HG03139 (cell line): ENCODE results near the gene SMPD3.

Experiments
- ATAC-seq: cut with Tn5 transposase; IDR thresholded peaks from one replicate; pipeline ENCODE4 v1.9.1; 2021; ENCODE audit not compliant: unreplicated experiment

Gene SMPD3

DNA sequence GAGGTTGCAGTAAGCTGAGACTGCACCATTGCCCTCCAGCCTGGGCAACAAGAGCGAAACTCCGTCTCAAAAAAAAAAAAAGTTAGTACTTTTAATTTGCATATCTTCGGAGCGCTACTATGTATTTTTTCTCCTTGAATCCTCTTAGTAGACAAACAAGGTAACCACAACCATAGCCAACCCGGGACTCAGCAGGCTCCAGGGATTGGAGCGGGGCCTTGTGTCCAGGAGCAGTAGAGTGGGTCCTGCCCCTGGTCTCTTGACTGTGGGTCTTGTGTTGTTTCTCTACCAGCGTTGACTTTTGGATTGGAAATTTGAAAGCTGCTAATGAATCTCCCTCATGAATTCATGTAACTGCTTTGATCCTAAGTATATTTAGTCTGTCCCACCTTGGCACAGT is 105.2 kb downstream of the SMPD3 start:
- no peak for ATAC-seq

DNA sequence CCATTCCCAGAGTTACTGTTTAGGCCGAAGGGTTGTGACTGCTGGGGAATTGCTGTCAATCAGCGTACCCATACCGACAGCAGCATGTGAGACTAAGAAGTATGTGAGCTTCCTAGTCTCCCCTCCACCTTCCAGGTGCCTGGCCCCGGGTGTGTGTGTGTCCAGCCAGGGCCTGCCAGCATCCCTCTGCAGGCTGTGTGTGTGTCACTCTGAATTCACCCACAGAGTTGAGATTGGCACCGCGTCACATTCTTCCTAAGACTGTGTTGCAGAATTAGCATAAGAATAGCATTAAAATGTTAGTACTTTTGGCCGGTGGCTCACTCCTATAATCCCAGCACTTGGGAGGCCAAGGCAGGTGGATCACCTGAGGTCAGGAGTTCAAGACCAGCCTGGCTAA is 105.7 kb downstream of the SMPD3 start:
- ATAC-seq = no peak

DNA sequence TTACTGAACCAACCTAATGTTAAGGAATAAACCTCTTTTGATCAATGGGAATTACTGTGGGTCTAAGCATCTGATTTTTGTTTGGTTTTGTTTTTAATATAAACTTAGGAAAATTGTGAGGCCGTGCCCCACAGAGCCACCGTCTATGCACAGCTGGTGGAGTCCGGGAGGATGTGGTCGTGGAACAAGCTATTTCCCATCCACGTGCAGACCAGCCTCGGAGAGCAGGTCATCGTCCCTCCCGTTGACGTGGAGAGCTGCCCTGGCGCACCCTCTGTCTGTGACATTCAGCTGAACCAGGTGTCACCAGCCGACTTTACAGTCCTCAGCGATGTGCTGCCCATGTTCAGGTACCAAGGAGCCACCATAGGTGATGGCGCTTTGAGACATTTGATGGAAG is 109.1 kb downstream of the SMPD3 start:
- ATAC-seq = no peak

DNA sequence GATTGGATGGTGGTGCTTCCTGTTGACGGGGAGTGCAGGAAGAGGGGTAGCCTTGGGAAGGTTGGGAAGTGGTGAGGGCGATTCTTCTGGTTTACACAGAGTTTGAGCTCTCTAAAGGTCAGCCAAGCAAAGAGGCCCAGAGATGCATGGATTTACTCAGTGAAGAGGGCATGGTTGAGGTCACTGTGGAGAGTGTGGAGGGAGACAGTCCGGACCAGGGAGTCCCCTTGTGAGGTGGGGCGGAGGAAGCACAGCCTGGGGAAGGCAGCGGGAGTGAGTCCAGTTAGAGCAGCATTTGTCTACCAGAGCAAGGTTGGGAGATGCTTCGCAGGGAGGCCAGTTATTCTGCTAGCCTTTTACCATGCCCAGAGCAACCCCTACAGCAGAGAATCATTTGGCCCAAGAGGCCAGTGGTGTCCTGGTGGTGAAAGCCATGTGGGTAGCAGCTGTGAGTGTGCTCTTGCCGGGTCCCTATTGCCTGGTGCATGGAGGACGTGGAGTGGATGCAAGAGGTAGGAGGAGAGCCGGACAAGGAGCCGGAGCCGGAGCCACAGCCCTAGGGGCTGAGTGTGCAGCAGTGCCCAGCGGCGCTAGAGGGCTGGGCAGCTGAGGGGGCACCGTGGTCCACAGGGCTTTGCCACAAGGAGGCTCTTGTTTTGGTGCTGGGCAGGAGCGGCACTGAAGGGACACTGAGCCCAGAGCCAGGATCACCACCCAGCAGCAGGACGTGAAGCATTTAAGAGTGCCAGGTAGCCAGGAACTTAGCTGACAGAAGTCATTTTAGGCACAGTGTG is 109.8 kb downstream of the SMPD3 start:
- ATAC-seq = no peak

DNA sequence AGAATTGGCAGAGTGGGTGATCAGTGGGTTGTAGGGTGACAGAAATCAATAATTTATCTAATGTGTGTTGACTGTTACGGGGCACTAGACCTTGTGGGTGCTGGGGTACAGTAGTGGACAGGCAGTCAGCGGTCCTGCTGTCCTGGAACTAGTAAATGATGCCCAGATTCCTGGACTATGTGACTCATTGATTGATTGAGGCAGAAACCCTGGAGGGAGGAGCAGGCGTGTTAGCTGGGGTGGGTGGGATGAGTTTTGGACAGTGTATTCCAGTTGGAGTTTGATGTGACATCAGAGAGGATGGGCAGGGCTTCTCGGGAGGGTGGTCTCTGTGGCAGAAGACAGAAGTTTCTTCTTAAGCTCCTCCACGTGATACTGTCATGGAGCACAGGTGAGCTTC is 113.1 kb downstream of the SMPD3 start:
- no peak for ATAC-seq

DNA sequence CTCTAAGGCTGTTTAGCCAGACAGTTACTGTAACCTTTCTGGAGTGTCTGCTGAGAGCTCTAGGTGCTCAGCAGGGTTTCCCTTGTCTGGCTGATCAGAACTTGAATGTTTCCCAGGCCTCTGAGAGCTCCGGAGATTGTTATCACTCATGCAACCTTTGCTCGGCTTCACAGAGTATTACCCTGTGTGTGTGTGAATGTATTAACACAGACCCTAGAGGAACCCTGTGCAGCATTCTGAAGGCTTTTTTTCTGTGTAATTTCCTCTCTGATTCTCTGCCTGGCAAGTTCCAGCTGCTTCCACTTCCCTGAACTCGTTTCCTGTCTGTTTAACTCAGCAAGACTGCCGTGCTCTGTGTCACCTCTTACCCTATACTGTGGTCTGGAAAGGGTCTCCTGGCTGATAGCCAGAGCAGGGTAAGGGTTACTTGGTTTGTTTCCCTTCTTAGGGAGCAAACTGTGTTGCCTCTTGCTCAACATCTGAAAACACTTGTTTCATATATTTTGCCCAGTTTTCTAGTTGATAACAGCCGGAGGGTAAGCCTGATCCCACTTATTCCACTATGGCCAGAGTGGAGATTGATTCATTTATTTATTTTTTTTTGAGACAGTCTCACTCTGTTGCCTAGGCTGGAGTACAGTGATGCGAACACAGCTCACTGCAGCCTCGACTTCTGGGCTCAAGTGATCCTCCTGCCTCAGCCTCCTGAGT is 115.7 kb downstream of the SMPD3 start:
- ATAC-seq = no peak

DNA sequence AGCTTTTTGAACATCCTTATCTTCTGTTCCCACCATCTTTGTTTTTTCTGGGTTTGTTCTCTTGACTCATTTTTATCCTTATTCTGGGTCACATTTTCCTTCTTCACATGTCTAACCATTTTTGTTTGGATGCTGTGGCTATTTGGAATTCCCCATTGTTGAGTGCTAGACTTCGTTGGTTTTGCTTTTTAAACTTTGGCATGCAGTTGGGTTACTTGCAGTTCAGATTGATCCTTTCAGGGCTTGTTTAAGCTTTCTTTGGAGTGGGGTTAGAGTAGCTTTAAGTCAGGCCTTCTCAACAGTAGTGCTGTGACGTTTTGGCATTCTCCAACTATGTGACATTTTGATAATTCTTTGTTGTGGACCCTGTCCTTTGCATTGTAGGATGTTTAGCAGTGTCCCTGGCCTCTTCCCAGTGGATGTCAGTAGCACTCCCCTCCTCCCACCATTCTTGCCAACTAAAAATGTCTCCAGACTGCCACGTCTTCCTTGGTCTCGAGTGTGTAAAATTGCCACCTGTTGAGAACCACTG is 116.4 kb downstream of the SMPD3 start:
- ATAC-seq = no peak

DNA sequence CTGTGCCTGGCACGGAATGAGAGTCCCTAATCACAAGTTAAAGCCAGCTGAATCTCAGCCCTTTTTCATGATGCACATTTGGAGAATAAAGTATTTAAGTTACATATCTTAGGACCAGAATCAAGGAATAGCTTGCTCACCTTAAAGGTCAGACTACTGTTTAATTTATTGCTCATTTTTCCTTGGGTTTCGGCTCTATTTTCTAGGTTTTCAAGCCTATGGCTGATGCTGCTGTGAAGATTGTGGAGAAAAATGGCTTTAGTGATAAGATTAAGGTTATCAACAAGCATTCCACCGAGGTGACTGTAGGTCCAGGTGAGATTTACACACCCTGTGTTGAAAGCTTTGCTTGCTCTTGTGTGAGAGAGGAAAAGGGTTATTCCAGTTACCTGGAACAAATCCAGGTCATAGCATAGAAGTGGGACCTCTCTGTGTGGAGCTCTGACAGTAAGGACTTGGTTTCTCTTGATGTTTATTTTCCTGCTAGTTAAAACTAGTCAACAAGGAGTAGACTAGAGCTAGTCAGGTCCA is 119.4 kb downstream of the SMPD3 start:
- ATAC-seq = no peak

DNA sequence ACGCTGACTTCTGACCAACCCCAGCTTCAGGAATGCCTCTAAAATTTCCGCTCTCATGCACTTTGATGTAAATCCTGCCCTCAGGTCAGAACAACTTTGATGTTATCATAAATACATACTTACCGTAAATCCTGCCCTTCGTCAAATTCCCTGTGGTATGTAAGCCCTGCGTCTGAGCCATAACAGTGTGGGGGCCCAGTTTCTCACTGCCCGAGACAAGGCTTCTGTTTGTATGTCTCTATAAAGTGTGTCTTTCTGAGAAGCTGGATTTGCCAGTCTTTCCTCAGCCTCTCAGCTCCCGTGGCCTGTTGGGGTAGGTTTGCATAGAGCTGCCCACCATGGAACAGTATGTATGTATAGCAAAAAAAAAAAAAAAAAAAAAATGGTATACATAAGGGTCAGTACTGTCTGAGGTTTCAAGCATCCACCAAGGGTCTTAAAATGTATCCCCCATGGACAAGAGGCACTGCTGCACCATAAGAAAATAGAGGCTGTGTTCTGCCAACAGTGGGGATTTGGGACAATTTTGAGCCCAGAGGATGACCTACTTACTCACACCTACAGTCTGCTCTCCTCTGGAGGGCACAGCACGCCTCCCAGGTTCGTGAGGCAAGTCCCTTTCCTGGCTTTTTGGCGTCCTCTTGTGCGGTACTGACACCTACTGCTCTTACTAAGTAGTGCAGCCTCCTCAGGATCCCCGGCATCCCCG is 120.0 kb downstream of the SMPD3 start:
- ATAC-seq = peak; percentile 63

DNA sequence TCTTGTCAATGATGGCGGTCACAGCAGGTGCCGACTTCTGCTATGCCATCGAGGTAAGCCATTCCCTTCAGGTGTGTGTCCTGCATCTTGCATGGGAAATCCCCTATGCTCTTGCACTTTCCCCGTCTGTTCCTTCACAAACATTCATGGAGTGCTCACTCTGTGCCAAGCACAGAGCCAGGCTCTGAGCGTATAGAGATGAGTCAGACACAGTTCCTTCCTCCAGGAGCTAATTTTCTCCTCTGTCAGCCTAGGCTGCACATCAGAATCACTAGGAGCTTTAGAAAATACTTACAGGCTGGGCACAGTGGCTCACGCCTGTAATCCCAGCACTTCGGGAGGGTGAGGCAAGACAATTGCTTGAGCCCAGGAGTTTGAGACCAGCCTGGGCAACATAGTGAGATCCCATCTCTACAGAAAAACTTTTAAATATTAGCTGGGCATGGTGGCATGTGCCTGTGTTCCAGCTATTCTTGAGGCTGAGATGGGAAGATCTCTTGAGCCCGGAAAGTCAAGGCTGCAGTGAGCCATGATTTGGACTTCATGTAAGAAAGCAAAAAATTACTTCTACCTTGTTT is 123.4 kb downstream of the SMPD3 start:
- no peak for ATAC-seq

DNA sequence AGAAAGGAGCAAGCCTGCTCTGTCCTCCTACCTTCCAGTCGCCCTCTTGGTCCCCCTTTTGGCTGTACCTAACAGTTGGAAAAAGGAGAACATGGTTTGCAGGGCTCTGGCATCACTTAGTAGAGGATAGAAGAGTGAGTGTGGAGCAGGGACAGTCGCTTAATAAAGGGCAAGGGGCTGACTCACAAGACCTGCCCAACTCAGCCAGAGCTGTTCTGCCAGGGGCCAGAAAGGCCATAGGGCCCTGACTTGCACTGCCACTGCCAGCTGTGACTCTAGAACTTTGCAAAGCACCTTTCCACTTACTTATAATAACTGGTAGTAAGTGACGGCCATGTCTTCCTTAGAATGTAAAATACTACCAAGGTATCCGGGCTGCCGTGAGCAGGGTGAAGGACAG is 124.0 kb downstream of the SMPD3 start:
- no peak for ATAC-seq

DNA sequence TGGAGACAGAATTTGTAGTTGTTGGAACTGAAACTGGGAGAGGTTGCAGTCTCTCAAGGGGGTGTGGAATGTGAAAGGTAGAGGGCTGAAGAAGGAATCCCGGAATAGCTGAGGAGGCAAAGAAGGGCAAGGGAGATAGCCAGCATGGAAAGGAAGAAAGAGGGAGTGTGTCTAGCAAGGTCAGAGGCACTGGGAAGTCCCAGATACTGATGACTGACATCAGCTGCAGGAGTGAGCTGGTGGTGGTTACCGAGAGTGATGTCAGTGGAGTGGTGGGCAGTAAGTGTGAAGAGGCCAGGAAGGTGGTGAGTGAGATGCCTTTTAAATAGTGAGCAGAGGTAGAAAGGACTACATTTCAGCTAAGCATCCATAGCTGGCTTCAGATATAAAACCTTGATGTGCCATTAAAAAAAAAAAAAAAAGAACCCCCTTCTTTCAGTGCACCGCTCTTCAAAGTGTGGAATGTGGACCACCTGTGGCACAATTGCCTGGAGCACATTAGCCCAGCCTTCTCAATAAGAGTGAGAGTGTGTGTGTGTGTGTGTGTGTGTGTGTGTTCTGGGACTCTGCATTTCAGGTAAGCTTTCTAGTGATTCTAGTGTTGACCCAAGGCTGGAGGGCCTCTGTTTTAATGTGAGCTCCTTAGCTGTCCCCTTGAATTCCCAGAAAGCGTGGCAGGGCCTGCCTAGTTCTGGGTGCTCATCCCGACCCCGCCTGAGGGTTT is 129.0 kb downstream of the SMPD3 start:
- ATAC-seq = no peak

DNA sequence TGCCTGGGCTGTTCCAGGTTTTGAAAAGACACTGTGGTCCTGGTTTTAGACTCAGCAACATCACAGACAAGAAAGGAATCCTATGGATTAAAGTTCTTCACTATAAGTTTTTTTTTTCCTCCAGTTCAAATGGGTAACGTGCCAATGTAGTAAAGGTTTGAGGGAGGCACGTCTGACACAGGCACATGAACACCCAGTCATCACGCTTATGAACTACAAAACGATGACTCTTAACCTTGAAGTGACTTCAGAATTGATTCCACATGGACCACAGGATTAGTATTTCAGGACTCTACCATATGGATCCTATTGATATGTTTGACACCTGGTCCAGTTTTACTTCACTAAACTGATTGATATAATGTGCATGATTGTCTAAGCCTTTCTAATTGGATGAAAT is 135.2 kb downstream of the SMPD3 start:
- ATAC-seq = no peak

DNA sequence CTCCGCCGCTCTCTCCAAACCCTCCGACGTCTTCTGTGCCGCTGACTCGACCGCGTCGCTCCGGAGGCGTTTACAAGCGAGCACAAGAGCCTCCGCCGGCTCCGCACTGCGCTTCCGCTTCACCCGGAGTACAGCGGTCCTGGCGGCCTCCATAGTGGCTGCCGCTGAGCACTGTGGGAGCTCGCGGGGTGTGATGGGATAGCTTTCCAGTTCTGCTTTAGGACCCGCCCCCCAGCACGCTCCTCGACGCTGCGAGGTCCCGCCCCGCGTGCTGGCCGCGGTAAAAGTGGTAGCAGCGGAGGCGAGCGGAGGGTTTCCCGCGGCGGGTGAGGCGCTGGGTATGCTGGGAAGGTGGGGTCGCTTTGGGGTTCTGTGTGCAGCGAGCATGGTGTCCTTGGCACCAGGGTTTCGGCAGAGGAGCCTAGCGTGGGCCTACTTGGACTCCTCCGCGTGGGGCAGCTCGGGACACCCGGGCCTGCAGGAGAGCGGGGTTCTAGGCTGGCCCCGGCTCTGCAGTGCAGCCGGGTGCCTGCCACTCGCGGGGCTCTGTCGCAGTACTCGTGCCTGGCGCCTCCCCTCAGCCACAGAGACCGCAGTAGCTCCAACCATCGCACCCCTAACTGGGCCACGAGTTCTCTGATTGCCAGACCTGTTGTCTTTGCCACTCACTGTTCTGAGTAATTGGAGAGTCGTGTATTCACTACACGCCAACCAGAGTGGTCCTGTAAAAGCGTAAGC is 137.4 kb downstream of the SMPD3 start, which contains the start of the genes PRMT7 and SLC7A6OS:
TSS of gene PRMT7 (plus strand) at position 246 of the 738 bp plus-strand sequence. CDS start 4,961 bp downstream, outside the sequence.
TSS of gene SLC7A6OS (minus strand) at position 173 of the 738 bp plus-strand sequence. CDS start at position 153, 20 bp downstream.
- peak; percentile 92 for ATAC-seq

DNA sequence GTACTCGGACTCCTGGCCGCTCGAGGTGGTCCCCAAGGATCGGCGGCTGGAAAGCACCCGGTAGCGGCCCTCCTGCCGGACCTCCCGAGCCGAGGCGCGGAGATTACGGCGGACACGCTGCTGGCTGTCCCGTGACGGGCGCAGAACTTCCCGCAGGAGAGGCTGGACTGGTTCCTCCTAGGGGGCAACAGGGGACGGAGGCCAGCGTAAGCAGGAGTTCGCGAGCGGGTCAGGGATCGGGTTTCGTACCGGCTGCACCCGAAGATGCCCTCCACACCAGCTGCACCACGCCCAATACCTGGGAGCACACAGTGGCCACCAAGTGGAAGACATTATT is 137.9 kb downstream of the SMPD3 start:
- ATAC-seq = peak; percentile 29

DNA sequence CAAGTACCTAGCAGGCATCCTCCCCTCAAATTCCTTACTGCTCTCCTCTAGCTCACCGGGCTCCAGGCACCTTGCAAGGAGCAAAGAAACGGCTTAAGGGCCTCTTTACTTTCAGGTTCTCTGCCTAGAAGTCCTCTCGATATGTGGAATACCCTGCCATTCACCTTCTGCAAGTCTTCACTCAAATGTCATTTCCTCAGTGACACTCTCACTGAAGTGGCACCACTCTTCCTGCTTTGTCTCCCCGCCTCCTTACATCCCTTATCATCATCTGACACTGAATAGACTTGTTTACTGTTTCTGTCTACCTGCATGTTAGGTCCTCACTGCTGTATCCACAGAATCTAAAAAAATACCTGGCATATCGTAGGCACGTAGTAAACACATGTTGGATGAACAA is 138.5 kb downstream of the SMPD3 start:
- no peak for ATAC-seq
